Psoas muscle (tissue), 8 donors: Measurements from ENCODE around the gene DGCR8. TPM values are rescaled to one million over a fixed set of nuclear protein-coding genes. Genes with fewer than 3 reads are reported as not detected.
"Not testable (repeated sequence)": the region's sequence is repeated elsewhere in the genome, so short reads cannot be mapped to it uniquely, and the experiment has no call there.

Experiments used
- ATAC-seq, 4 donors: fragments of 200-7000 bp; cut with Tn5 transposase; one replicate each; pipeline ENCODE4 v1.9.1; 2020; ENCODE audit warnings: moderate library complexity in 3 of 4, mild to moderate bottlenecking in 2 of 4
- DNase-seq, 2 donors: peaks; one replicate each; pipeline ENCODE4 v3.0.0-alpha.2; 2020
- H3K27ac ChIP-seq: fragments of 200-600 bp; one replicate; pipeline ENCODE4 v1.8.0; 2022
- H3K27me3 ChIP-seq, 3 donors: fragments of 200-600 bp in 1 of 3; one replicate each; pipeline versions ENCODE4 v1.6.1 to v1.8.0; 2013 to 2022; ENCODE audit warnings: low read length in 2 of 3, mild to moderate bottlenecking in 2 of 3, moderate library complexity in 1 of 3; ENCODE audit not compliant: insufficient read depth in 3 of 3
- H3K36me3 ChIP-seq, 2 donors: fragments of 200-600 bp in 1 of 2; one replicate each; pipeline versions ENCODE4 v1.6.1 to v1.8.0; 2013 to 2022; ENCODE audit warnings: low read depth in 1 of 2, mild to moderate bottlenecking in 1 of 2, moderate library complexity in 1 of 2; ENCODE audit not compliant: insufficient read depth in 1 of 2
- H3K4me1 ChIP-seq: fragments of 200-600 bp; one replicate; pipeline ENCODE4 v1.8.0; 2022
- H3K4me3 ChIP-seq: fragments of 200-600 bp; one replicate; pipeline ENCODE4 v1.8.0; 2022; ENCODE audit warnings: mild to moderate bottlenecking
- H3K9me3 ChIP-seq: fragments of 200-600 bp; one replicate; pipeline ENCODE4 v1.8.0; 2022
- CTCF ChIP-seq: fragments of 200-600 bp; IDR thresholded peaks from one replicate; pipeline ENCODE4 v1.8.0; 2022; ENCODE audit warnings: antibody characterized with exemption
- WGBS, 3 donors: extraction: QIAGEN DNeasy Blood & Tissue Kit; methylation state at CpG; one replicate each; pipeline versions ENCODE4 v1.1.6 to v1.1.7; 2013; 5-methylcytosine and 5-hydroxymethylcytosine counted together
- intact Hi-C, 2 donors: fragments of 100-400 bp; cut with DNase I; formaldehyde crosslinking; loops; one replicate each; pipeline versions ENCODE4 v1.11.0 to v1.14.2; 2022
- polyA plus RNA-seq, 3 donors: library from polyadenylated mRNA; stranded (reverse); fragments of 200-250 nt; gene quantifications; one replicate each; pipeline ENCODE4 v1.2.3, GENCODE V29; 2013
- total RNA-seq, 4 donors: library from RNA; stranded (reverse); fragmentation: NEBNext Ultra II Directional in 2 of 4; extraction: Animal tissue kit (Norgen Biotek cat#: 25700) in 2 of 4; gene quantifications; one replicate each; pipeline versions ENCODE4 v1.2.1 to v1.2.4, GENCODE V29; 2021 to 2023
- donor health status: healthy with polysubstance abuse.
- donor health status: DM: no; HTN: no; CAD: no; lungs with moderate emphysema.
- donor health status: Bipolar disorder and iron deficiency.
- donor health status: healthy.
- donor health status: DM: yes; HTN: yes; CAD: no.
- donor health status: DM: no; HTN: no; CAD: no.
- donor health status: DM: no; HTN: no; CAD: no.
- donor health status: DM: yes; HTN: yes; CAD: no.

DGCR8 gene
- total and polyA plus RNA-seq, 7 donors, result 10.5 to 21.5 (median 15.3) TPM

DNA sequence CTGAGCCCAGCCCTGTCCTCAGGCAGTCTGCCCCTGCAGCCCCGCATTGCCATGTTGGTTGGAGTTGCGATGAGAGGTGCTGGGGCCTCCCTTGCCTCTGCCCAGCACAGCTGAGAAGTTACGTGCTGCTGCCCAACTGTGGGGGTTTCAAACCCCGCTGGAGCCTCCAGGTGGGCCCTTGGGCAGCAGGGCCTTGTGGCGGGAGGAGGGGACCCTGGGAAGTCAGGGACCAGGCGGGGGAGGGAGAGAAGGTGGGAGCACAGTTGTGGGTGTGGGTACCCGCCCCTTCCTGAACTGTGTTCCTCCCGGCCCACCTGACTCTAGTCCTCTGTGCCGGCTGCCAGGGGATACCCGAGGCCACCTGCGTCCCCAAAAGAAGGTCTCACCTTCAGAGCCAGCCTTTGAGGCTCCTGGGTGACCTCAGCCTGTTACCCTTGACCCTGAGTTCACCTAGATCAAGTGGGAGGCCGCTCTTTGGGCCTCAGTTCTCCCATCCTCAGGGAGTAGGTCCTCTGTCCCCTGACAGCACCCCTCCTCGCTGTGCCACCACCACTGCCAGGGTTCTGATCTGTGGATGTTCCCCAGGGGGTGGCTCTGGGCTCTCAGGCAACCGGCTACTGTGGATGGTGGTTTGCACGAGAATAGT lies 78.5 kb downstream of the DGCR8 start:
- no peak for ATAC-seq
- H3K36me3 ChIP-seq, result no peaks in the 10 kb centered on the region
- TF ChIP-seq CTCF, result no peak
- no peaks in the 10 kb centered on the region for H3K27me3 ChIP-seq
- no peaks in the 10 kb centered on the region for H3K4me1 ChIP-seq
- intact Hi-C loops, result no loop called here
- H3K4me3 ChIP-seq, result no peak overlapping the region
- DNase-seq, result no peak
- no peaks in the 10 kb centered on the region for H3K9me3 ChIP-seq
- H3K27ac ChIP-seq, result no peak overlapping the region
- WGBS, 3 donors, result 74 to 85% (median 80%) methylated on average over 13 to 15 of the region's 15 CpGs

DNA sequence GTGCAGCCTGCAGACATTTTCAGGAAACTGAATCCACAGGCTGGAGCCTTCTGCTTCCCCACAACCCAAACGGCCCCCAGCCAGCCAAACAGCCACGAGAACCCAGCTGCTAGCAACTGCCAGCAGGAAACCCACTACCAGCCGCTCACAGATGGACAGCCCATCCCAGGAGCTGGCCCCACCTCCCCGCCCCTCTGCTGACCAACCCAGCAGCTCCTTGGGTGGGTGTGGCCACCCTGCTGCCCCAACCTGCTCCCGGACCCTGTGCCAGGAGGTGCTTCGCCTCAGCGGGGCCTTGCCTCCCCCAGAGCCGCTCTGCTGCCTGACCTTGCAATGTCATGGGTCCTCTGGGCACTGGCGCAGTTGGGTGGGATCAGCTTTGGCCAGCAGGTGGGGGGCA lies 79.0 kb downstream of the DGCR8 start:
- WGBS, 3 donors, result 49 to 73% (median 58%) methylated on average over 8 to 9 of the region's 9 CpGs
- no peaks in the 10 kb centered on the region for H3K9me3 ChIP-seq
- H3K27me3 ChIP-seq, result no peaks in the 10 kb centered on the region
- ATAC-seq (no peak), DNase-seq (no peak)
- no peaks in the 10 kb centered on the region for H3K4me1 ChIP-seq
- no peak for TF ChIP-seq CTCF
- no peaks in the 10 kb centered on the region for H3K36me3 ChIP-seq
- intact Hi-C loops, result no loop called here
- no peak overlapping the region for H3K4me3 ChIP-seq
- no peak overlapping the region for H3K27ac ChIP-seq

DNA sequence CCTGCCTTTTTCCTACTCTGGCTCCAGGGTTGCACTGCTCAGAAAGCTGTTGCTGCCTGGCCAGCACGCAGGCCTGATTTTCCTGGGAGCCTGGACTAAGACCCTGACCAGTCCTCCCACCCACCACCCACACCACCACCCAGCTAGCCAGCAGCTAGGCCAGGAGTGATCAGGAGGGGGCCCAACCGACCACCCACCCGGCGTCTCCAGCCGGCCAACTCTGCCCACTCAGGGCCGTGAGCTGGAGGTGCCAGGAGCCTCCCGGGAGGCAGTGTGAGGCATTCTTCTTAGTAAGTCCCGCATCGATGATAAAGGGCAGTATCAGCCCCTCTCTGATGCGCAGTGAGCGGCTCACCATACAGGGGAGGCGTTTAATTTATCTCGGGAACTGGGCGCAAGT lies 79.5 kb downstream of the DGCR8 start:
- ATAC-seq, H3K36me3 ChIP-seq, H3K9me3 ChIP-seq, H3K27ac ChIP-seq, H3K27me3 ChIP-seq, H3K4me1 ChIP-seq, H3K4me3 ChIP-seq, intact Hi-C loops, DNase-seq: not testable (repeated sequence)
- WGBS, 3 donors, result 64 to 68% (median 67%) methylated on average over 6 to 11 of the region's 14 CpGs

DNA sequence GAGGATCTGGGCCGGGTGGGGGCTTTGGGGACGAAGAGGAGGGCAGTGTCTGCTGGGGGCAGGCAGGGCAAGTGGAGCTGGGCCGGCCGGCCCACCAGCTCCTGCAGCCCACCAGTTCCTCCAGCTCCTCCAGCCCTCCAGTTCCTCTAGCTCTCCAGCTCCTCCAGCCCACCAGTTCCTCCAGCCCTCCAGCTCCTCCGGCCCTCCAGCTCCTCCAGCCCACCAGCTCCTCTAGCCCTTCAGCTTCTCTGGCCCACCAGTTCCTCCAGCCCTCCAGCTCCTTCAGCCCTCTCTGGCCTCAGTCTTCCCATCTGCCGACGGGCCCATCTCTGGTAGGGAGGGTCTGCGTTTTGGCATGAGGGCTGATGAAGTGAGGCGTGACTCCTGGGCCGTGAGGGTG lies 80.0 kb downstream of the DGCR8 start:
- H3K4me1 ChIP-seq, result no peaks in the 10 kb centered on the region
- TF ChIP-seq CTCF, result no peak
- 78 to 83% (median 80%) methylated on average over 10 of the region's 10 CpGs for WGBS, 3 donors
- no peaks in the 10 kb centered on the region for H3K9me3 ChIP-seq
- DNase-seq (no peak), ATAC-seq (no peak)
- intact Hi-C loops, result no loop called here
- no peak overlapping the region for H3K27ac ChIP-seq
- H3K4me3 ChIP-seq, result no peak overlapping the region
- H3K36me3 ChIP-seq, result no peaks in the 10 kb centered on the region
- H3K27me3 ChIP-seq, result no peaks in the 10 kb centered on the region

Other genes starting within 250 kb of the DGCR8 start
- gene GNB1L, start 225.4 kb upstream of the DGCR8 start, total RNA-seq, result 1 to 10 TPM; 1.5 to 3.4 (median 3.0) TPM
- gene GNB1L, start 225.4 kb upstream of the DGCR8 start, polyA plus RNA-seq, result 1 to 10 TPM; 3.3 to 7.6 (median 3.6) TPM
- 1 to 10 TPM; 5.3 to 9.7 (median 8.1) TPM for gene RTL10, start 225.4 kb upstream of the DGCR8 start, total RNA-seq
- gene RTL10, start 225.4 kb upstream of the DGCR8 start, polyA plus RNA-seq, result 1 to 10 TPM; 5.9 to 7.9 (median 6.3) TPM
- gene COMT, start 138.5 kb upstream of the DGCR8 start, total RNA-seq, result 100 to 1,000 TPM in 2 of 4 donors, 10 to 100 TPM in 2; 63.6 to 146 (median 115) TPM
- gene COMT, start 138.5 kb upstream of the DGCR8 start, polyA plus RNA-seq, result 100 to 1,000 TPM; 100 to 142 (median 117) TPM
- gene TXNRD2, start 138.4 kb upstream of the DGCR8 start, total RNA-seq, result 10 to 100 TPM; 18.4 to 35.1 (median 24.5) TPM
- 10 to 100 TPM; 13.7 to 23.5 (median 16.0) TPM for gene TXNRD2, start 138.4 kb upstream of the DGCR8 start, polyA plus RNA-seq
- 10 to 100 TPM in 2 of 4 donors, 1 to 10 TPM in 2; 8.7 to 28.0 (median 14.8) TPM for gene ARVCF, start 63.4 kb upstream of the DGCR8 start, total RNA-seq
- gene ARVCF, start 63.4 kb upstream of the DGCR8 start, polyA plus RNA-seq, result 1 to 10 TPM; 3.6 to 7.3 (median 7.0) TPM
- 10 to 100 TPM; 20.6 to 41.0 (median 36.4) TPM for gene TANGO2, start 59.1 kb upstream of the DGCR8 start, total RNA-seq
- gene TANGO2, start 59.1 kb upstream of the DGCR8 start, polyA plus RNA-seq, result 10 to 100 TPM; 28.2 to 73.3 (median 28.5) TPM
- 10 to 100 TPM; 32.2 to 55.7 (median 49.0) TPM for gene RANBP1, start 35.9 kb downstream of the DGCR8 start, total RNA-seq
- 100 to 1,000 TPM in 1 of 3 donors, 10 to 100 TPM in 2; 44.1 to 161 (median 57.8) TPM for gene RANBP1, start 35.9 kb downstream of the DGCR8 start, polyA plus RNA-seq
- 10 to 100 TPM; 20.5 to 34.1 (median 24.9) TPM for gene TRMT2A, start 37.0 kb downstream of the DGCR8 start, total RNA-seq
- gene TRMT2A, start 37.0 kb downstream of the DGCR8 start, polyA plus RNA-seq, result 10 to 100 TPM; 20.8 to 32.4 (median 31.6) TPM
- 10 to 100 TPM; 15.8 to 23.7 (median 22.2) TPM for gene ZDHHC8, start 51.6 kb downstream of the DGCR8 start, total RNA-seq
- gene ZDHHC8, start 51.6 kb downstream of the DGCR8 start, polyA plus RNA-seq, result 10 to 100 TPM in 2 of 3 donors, 1 to 10 TPM in 1; 9.7 to 11.8 (median 10.8) TPM
- under 1 TPM in 2 of 4 donors, not detected in 2; 0.17 to 0.38 TPM for gene CCDC188, start 70.8 kb downstream of the DGCR8 start, total RNA-seq
- under 1 TPM; 0.09 to 0.32 (median 0.12) TPM for gene CCDC188, start 70.8 kb downstream of the DGCR8 start, polyA plus RNA-seq
- 1 to 10 TPM in 1 of 4 donors, under 1 TPM in 3; 0.22 to 2.4 (median 0.64) TPM for gene RTN4R, start 188.1 kb downstream of the DGCR8 start, total RNA-seq
- gene RTN4R, start 188.1 kb downstream of the DGCR8 start, polyA plus RNA-seq, result under 1 TPM; 0.12 to 0.36 (median 0.30) TPM
- 10 to 100 TPM; 33.2 to 44.9 (median 37.8) TPM for gene DGCR6L, start 239.8 kb downstream of the DGCR8 start, total RNA-seq
- 10 to 100 TPM; 55.2 to 87.2 (median 70.2) TPM for gene DGCR6L, start 239.8 kb downstream of the DGCR8 start, polyA plus RNA-seq